Stimulated activated CD4-positive, alpha-beta T cell treated with anti-CD3 and anti-CD28 coated beads, Interleukin-12 subunit alpha, Interleukin-12 subunit beta, amount 100 ng/mL, for 4 hours (primary cell): Measurements from ENCODE around the gene SCIMP.
"Not testable (repeated sequence)": the region's sequence is repeated elsewhere in the genome, so short reads cannot be mapped to it uniquely, and the experiment has no call there.

ENCODE experiments used
- DNase-seq: peaks from one replicate; pipeline ENCODE4 v3.0.0-alpha.2; 2020

The SCIMP gene

DNA sequence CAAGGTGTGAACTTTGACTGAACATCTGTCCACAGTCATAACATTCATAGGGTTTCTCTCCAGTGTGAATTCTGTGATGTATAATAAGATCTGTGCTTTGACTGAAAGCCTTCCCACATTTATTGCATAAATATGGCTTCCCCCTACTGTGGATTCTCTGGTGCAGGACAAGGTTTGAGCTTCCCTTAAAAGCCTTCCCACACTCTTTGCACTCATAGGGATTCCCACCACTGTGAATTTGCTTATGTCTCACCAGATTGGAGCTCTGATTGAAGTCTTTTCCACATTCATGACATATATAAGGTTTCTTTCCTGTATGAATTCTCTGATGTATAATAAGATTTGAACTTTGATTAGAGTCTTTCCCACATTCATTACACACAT is 51.3 kb downstream of the SCIMP start:
- no peak for DNase-seq

GRCh38 chr17:5182597-5183409 is 51.9 kb downstream of the SCIMP start:
- DNase-seq = no peak

DNA sequence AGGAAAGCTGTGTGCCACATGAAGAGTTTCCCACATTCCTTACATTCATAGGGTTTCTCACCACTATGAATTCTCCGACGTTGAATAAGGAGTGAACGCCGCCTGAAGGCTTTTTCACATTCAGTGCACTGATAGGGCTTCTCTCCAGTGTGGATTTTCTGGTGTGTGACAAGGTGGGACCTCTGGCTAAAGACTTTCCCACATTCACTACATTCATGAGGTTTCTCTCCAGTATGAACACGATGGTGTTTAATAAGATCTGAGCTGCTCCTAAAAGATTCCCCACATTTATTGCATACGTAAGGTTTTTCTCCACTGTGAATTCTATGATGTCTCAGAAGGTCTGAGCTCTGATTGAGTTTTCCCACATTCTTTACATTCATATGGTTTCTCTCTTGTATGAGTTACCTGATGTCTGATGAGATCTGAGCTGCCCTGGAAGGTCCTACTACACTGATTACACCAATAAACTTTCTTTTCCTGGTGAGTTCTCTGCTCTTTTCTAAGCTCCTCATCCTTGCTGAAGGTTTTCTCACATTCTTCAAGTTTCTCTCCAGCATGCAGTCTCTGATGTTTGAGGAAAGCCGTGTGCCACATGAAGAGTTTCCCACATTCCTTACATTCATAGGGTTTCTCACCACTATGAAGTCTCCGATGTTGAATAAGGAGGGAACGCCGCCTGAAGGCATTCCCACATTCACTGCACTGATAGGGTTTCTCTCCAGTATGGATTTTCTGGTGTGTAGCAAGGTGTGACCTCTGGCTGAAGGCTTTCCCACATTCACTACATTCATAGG is 53.0 kb downstream of the SCIMP start:
- no peak for DNase-seq

GRCh38 chr17:5179003-5179402 is 55.7 kb downstream of the SCIMP start:
- no peak for DNase-seq

DNA sequence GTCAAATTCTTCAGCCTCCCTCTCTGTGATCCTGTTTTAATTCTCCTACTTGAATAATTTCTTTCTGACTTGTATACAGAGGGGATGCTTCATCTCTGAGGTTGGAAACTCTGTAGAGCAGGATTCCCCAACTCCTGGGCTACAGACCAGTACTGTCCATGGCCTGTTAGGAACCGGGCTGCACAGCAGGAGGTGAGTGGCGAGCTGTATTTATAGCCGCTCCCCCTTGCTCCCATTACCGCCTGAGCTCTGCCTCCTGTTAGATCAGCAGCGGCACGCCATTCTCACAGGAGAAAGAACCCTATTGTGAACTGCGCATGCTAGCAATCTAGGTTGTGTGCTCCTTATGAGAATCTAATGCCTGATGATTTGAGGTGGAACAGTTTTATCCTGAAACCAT is 59.6 kb downstream of the SCIMP start:
- DNase-seq = not testable (repeated sequence)

DNA sequence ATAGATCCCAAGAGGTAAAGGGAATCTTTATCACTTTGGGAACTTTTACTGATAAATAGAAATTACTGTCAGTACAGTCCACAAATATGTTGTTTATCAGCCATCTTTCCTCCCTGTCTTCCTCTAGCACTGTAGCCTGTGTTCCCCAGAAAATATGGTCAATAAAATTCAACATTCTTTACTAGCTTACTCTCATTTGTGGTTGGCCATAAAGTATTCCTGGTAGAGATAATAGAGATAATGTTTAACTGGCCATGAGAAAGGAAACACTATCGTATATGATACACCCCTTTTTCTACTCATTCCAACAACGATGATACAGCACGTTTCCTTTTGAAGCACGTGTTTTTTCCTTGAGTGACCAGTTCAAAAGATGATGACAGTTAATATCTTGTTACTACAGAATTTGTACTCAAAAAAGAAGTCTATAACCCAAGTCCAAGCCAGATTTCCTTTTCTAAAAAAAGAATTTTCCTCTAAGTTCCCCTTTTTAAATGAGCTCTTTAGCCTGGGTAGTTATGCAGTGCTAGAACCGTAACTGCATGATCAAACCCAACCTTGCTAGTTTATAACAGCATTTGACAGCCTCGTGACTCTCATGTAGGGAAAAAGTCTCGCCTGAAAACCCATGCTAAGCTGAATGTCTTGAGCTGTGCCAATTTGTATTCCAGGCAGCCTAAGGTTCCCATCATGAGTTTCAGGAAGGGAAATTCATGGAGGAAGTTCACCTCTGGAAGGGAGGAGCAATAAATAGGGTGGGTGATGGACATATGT is 68.7 kb downstream of the SCIMP start:
- DNase-seq = not testable (repeated sequence)

- no peak for DNase-seq
Measured at GRCh38 chr17:5164436-5164835, 70.2 kb downstream of the SCIMP start.

- not testable (repeated sequence) for DNase-seq
Measured at GRCh38 chr17:5161793-5162192, 72.9 kb downstream of the SCIMP start.

- not testable (repeated sequence) for DNase-seq
Measured at GRCh38 chr17:5160702-5161101, 74.0 kb downstream of the SCIMP start.
